AG04449 (cell line): Measurements from ENCODE around the gene SLC25A22.
A peak's percentile ranks its signal among the peaks of the same experiment; 100 is the strongest.

Experiments used
- CTCF ChIA-PET: fragments of 350-600 bp; formaldehyde crosslinking; extraction: SDS; loops from one replicate; lab custom pipeline; 2021; ENCODE audit warnings: antibody characterized with exemption; lab: Yijun Ruan, JAX
- POLR2A ChIA-PET: fragments of 400-600, 350-600 bp; formaldehyde crosslinking; extraction: SDS; loops from one replicate; lab custom pipeline; 2020; ENCODE audit warnings: antibody characterized with exemption, inconsistent platforms; lab: Yijun Ruan, JAX
- DNase-seq: peaks from one replicate; pipeline ENCODE4 v3.0.0-alpha.2; 2010; ENCODE audit warnings: low read depth, low spot score
- H3K4me3 ChIP-seq: 2 replicates; pipeline ENCODE4 v1.5.1; 2011; ENCODE audit warnings: low read depth, mild to moderate bottlenecking, control low read depth, low read length
- CTCF ChIP-seq: IDR thresholded peaks from one replicate; pipeline ENCODE4 v1.5.1; 2011; ENCODE audit warnings: mild to moderate bottlenecking, moderate library complexity, low read length, control low read depth, inconsistent platforms; ENCODE audit not compliant: insufficient read depth; ENCODE audit errors: missing control alignments

The SLC25A22 gene

GRCh38 chr11:761526-762108 is 36.5 kb downstream of the SLC25A22 start:
- TF ChIP-seq CTCF: no peak
- ChIA-PET POLR2A (interaction anchor here (1.3 to 1.5 kb wide), 2 partner anchors 14 kb away, joined by 3 read pairs; partner anchors contain the start of gene TALDO1), CTCF (interaction anchor here (0.8 to 1.8 kb wide), 4 partner anchors 14 to 38 kb away, joined by 3 to 7 read pairs (median 3); partner anchors contain the start of gene TALDO1)
- no peak for DNase-seq
- no peak overlapping the region for H3K4me3 ChIP-seq

DNA sequence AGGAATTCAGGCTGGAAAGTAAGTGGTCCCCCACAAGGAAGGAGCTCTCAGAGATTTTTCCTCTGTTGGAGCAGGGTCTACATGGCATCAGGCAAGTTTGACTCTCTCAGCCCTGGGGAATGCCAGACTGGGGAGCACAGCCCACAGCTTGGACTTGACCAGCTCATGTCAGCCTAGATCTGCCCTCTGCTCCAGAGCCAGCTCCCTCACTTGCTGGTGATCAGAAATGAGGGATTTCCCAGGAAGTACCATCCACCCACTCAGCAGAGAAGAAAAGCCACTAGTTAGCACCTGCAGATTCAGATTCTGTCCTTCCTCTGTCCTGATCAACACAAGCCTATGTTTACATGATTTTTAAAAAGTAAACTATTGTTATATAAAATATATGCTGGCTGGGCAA is 37.8 kb downstream of the SLC25A22 start:
- ChIA-PET CTCF (interaction anchor here (1.7 kb wide), 1 partner anchor 206 kb away, joined by 4 read pairs; no protein-coding TSS in a partner anchor), POLR2A (interaction anchor here (0.8 kb wide), 1 partner anchor 64 kb away, joined by 3 read pairs; no protein-coding TSS in a partner anchor)
- TF ChIP-seq CTCF: no peak
- no peak for DNase-seq
- H3K4me3 ChIP-seq: no peak overlapping the region

- H3K4me3 ChIP-seq: no peak overlapping the region; the same call in 1 of the 2 replicates
- DNase-seq: no peak
- CTCF ChIA-PET: interaction anchor here (1.2 to 4.9 kb wide), 4 partner anchors 22 to 231 kb away, joined by 3 to 32 read pairs (median 6); partner anchors contain the start of gene GATD1
- TF ChIP-seq CTCF: no peak
- POLR2A ChIA-PET: no interaction called here
Measured at GRCh38 chr11:749731-750130, 48.4 kb downstream of the SLC25A22 start.

- no peak for DNase-seq
- POLR2A ChIA-PET: interaction anchor here (0.7 to 1.4 kb wide), 4 partner anchors 13 to 52 kb away, joined by 3 read pairs; partner anchors contain the start of gene TMEM80
Measured at GRCh38 chr11:748007-748359, 50.1 kb downstream of the SLC25A22 start.

GRCh38 chr11:747158-748006 is 50.7 kb downstream of the SLC25A22 start, which contains the start of gene TALDO1:
TSS of gene TALDO1 (plus strand) at chr11:747464. CDS start at chr11:747482, 18 bp downstream.
- POLR2A ChIA-PET: interaction anchor here (1.0 to 1.4 kb wide), 5 partner anchors 14 to 52 kb away, joined by 3 read pairs; partner anchors contain the start of gene TMEM80
- CTCF ChIA-PET: interaction anchor here (1.1 to 4.9 kb wide), 10 partner anchors 11 to 192 kb away, joined by 3 to 32 read pairs (median 4); partner anchors contain the start of gene EPS8L2
- H3K4me3 ChIP-seq: peak within 1 kb of the TSS; percentile 78
- DNase-seq: no peak
- TF ChIP-seq CTCF: peak; percentile 34

More at GRCh38 chr11:748007-748359, 50.1 kb downstream of the SLC25A22 start:
- TF ChIP-seq CTCF: no peak
- peak overlapping the region; percentile 78 for H3K4me3 ChIP-seq
- CTCF ChIA-PET: interaction anchor here (1.1 to 4.9 kb wide), 10 partner anchors 10 to 193 kb away, joined by 3 to 32 read pairs (median 4); partner anchors contain the start of gene EPS8L2
